NCI-H2227 treated with DMSO at 0.1 percent for 48 hours (cell line): ENCODE results near the gene FAAP24.
"Not testable (repeated sequence)": the region's sequence is repeated elsewhere in the genome, so short reads cannot be mapped to it uniquely, and the experiment has no call there.

Experiments
- DNase-seq: peaks from one replicate; lab custom pipeline; 2025; lab: John Stamatoyannopoulos, UW

FAAP24 gene

DNA sequence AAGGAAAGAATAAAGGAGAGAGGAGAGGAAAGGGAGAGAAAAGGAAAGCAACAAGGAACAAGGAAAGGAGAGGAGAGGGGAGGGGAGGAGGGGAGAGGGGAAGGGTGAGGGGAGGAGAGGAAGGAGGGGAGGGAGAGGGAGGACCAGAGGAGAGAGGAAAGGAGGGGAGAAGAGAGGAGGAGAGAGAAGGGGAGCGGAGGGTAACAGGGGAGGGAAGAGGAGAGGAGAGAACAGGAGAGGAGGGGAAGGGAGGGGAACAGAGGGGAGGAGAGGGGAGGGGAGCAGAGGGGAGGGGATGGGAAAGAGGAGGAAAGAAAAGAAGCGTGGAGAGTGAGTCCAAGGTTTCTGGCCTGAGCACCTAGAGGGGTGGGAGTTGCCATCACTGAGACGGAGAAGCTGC is 26.7 kb downstream of the FAAP24 start:
- no peak for DNase-seq

DNA sequence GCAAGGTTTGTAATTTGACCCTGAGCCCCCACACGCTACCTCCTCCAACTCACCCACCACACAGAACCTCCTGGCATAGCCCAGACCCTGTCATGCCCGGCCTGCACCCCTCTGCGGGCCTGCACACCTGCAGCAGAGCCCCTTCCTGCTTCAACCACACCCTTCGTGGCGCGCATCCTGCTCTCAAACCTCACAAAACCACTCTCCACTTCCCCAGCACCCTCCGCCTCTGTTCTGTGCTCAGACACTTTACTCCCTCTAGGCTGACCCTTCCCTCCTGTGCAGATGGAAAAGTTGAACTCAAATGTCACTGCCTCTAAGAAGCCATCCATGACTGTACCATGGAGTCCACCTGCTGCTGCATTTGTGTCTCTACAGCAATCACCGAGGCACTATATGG is 28.5 kb downstream of the FAAP24 start:
- DNase-seq = no peak

DNA sequence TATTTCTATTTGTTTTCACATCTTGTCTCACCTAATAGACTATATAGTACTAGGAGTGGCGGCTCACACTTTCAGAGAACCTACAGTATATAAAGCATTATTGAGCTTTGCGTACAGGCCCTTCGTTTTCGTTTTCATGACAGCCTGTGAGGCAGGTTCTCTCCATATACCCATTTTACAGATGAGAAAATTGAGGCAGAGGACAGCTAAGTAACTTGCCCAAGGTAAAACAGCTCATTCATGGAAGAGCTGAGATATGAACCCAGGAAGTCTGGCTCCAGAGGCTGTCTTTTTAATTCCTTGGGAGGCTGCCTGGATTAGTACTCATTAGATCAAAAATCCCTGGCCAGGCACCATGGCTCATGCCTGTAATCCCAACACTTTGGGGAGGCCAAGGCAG is 28.9 kb downstream of the FAAP24 start:
- DNase-seq = no peak

DNA sequence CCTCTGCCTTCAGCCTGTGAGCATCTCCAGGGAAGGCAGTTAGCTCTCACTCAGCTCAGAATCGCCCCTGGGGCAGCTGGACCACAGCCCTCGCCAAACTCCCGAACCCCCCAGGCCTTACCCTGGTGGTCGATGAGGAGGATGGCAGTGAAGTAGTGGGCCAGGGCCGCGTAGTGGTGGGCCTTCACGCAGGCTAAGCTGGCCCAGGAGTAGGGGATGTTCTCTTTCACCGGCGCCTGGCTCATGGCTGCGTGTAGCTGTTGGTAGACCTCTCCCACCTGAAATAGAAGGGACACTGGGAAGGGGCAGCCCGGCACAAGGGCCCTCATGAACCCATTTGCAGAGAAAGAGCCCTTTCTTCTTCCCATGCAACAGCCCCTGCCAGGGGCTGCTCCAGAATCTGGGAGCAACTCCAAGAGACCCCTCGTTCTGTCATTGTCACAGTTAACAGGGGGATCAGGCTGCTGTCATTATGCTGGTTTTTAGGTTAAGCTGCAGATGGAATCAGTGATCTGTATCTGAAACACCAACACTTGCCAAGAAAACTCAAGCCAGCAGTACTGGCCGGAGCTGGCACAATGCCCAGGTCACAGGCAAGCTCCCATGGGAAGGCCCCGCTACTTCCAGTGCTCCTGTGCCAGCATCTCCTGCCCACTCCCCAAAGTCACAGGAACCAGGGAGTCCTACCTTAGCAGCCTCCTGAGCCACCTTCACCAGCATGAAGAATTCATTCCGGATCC is 30.3 kb downstream of the FAAP24 start:
- DNase-seq = not testable (repeated sequence)

DNA sequence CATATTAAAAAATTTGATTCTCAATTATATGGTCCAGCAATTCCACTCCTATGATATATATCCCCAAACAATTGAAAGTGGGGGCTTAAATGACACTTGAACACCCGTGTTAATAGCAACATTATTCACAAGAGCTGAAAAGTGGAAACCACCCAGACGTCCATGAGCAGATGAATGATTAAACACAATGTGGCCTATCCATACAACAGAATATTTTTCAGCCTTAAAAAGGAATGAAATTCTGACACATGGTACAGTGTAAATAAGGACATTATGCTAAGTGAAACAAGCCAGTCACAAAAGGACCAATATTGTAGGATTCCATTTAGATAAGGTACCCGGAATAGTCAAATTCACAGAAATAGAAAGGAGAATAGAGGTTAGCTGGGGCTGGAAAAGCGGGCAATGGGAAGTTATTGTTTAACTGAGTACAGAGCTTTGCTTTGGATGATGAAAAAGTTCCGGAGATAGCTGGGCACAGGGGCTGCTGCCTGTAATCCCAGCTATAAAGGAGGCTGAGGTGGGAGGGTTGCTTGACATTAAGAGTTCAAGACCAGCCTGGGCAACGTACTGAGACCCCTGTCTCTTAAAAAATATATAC is 31.5 kb downstream of the FAAP24 start:
- DNase-seq = not testable (repeated sequence)

DNA sequence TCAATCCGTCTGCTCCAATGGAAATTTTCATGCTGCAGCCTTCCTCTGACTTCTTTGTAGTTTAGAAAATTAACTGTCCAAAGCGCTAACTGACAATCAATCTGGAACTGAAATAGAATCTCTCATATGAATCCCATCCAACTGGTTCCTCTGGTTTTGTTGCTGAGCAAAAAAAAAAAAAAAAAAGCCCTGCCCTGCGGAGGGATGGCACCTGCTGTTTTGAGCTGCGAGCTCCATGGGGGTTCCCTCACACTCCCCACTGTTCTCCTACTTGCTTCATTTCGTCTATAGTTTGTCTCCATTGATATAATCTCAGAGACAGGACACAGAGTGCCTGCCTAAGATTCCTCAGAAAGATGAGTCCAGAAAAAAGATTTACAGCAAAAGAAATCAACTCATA is 33.4 kb downstream of the FAAP24 start:
- no peak for DNase-seq

DNA sequence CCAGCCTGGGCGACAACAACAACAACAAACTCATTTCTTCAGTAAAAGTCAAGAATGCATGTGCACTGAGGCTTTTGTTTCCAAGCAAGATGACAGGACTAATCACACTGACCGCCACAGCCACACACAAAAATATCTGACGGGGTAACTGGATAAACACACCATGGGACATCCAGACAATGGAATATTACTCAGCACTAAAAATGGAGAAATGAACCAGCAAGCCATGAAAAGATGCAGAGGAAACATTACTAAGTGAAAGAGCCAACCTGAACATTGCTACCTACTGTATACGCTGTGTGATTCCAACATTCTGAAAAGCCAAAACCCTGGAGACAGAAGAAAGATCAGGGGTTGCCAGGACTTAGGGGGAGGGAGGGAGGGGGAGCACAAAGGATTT is 36.7 kb downstream of the FAAP24 start:
- DNase-seq = no peak

DNA sequence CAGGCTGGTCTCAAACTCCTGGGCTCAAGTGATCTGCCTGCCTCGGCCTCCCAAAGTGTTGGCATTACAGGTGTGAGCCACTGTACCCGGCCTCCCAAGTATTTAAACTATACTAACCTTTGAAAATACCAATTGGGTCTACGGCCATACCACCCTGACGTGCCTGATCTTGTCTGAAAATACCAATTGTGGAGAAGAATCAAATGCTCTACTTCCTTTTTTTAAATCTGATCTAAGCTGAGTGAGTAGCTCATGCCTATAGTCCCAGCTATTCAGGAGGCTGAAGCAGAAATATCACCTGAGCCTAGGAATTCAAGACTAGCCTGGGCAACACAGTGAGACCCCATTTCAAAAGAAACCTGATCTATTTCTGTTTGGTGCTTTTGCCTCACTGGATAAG is 38.8 kb downstream of the FAAP24 start:
- not testable (repeated sequence) for DNase-seq

DNA sequence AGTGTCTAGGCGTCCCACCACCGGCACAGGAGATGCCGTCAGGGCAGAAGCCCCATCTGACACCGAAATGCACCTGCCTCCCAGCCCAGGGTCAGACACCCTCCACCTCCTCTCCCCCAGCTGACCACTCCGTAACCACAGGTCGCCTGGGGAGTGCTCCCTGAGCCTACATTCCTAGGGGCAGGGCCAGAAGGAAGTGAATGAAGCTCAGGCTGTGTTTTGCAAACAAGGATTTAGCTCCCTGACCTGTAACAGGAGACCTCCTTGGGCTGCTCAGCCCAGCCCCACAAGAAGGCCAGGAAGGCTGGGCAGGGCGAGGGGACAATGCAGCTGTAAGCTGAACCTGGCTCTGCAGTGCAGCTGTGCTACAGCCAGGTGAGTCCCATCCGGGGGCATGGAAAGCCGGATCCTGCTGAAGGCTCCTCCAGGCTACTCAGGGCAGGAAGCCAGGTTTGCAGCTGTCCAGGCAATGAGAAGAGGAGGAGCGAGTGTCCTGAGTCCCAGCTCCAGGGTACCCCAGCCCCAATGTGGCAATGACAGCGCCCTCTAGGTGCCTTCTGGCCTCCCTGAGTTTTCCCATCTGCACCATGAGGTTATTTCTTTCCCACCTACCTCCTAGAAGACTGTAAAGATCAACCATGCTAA is 50.6 kb downstream of the FAAP24 start:
- DNase-seq = no peak

DNA sequence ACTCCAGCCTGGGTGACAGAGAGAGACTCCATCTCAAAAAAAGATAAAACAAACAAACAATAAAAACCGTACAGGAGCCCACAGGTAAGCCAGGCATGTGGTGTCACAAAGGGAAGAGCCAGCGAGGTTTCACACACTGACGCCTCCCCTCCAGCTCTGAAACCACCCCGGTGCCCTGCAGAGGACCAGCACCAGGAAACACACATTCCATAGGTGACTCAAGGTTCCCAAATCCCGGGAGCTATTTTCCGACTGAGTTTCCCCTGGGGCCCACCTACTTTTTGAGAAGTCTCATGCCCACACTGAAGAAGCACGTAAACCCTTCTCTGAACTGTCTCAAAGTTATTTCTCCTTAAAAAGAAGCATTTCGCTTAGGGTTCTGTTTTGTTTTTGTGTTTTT is 52.4 kb downstream of the FAAP24 start:
- DNase-seq = no peak

DNA sequence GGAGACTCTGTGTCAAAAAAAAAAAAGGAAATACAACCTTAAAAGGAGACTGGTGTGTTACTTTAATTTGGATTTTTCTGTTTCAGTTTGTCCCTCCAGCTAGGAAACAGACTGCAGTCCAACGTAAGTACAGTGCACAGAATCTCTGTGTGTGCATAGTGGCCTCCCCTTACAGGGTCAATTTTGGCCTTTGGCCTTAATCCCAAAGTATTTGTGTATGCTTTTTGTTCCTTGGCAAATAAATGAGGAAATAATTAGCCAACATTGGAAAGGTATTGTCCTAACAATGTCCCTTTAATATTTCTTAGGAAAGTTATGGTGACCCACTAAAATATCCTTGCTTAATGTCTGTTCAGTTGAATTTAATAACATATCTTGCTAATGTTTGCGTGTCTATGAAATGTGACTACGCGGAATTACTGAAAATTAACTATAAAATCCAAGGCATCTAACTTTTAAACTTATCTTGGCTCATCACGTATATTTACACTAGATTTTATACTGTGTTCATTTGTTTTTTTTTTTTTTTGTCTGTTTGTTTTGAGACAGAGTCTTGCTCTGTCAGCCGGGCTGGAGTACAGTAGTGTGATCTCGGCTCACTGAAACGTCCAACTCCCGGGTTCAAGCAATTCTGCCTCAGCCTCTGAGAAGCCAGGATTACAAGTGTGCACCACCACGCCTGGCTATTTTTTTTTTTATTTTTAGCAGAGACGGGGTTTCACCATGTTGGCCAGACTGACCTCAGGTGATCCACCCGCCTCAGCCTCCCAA is 53.6 kb downstream of the FAAP24 start:
- DNase-seq = not testable (repeated sequence)

DNA sequence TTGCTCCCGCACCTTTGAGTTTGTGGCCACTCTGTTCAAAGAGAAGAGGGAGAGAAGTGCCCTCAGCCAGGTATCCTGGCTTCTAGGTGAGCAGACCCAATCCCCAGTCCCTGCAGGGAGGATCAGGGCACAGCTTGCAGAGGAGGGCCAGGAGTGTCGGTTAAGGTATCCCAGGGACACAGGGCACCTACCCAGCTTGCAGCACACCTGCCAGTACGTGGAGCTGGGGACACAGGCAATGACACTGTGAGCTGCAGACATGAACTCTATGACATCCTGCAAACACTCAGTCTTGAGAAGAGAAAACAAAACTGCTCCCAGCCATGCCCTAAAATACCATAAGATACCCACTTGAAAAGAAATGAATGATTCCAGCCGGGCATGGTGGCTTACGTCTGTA is 54.6 kb downstream of the FAAP24 start:
- DNase-seq = not testable (repeated sequence)
